ENCODE results near the gene VSNL1.

Gene VSNL1

GRCh38 chr2:17643031-17643615, 102.6 kb downstream of the VSNL1 start:
- in situ Hi-C loops (cut with MboI; ENCODE audit: low sequenced_read_pairs), result no loop called here

- in situ Hi-C loops (cut with MboI; ENCODE audit: low sequenced_read_pairs), result no loop called here
Measured at GRCh38 chr2:17644997-17645720, 104.7 kb downstream of the VSNL1 start.

GRCh38 chr2:17646081-17646554, 105.6 kb downstream of the VSNL1 start:
- in situ Hi-C loops (cut with MboI; ENCODE audit: low sequenced_read_pairs), result no loop called here

GRCh38 chr2:17646838-17647701, 106.6 kb downstream of the VSNL1 start:
- in situ Hi-C loops (cut with MboI; ENCODE audit: low sequenced_read_pairs), result no loop called here

- in situ Hi-C loops (cut with MboI; ENCODE audit: low sequenced_read_pairs), result no loop called here
Measured at GRCh38 chr2:17648581-17648980, 108.1 kb downstream of the VSNL1 start.

GRCh38 chr2:17649026-17649425, 108.5 kb downstream of the VSNL1 start:
- in situ Hi-C loops (cut with MboI; ENCODE audit: low sequenced_read_pairs), result no loop called here

- in situ Hi-C loops (cut with MboI; ENCODE audit: low sequenced_read_pairs), result no loop called here
Measured at GRCh38 chr2:17652681-17653394, 112.3 kb downstream of the VSNL1 start.

GRCh38 chr2:17657759-17658158, 117.3 kb downstream of the VSNL1 start:
- in situ Hi-C loops (cut with MboI; ENCODE audit: low sequenced_read_pairs), result no loop called here

- in situ Hi-C loops (cut with MboI; ENCODE audit: low sequenced_read_pairs), result no loop called here
Measured at GRCh38 chr2:17658251-17658843, 117.9 kb downstream of the VSNL1 start.

GRCh38 chr2:17660219-17660618, 119.7 kb downstream of the VSNL1 start:
- in situ Hi-C loops (cut with MboI; ENCODE audit: low sequenced_read_pairs), result no loop called here

- in situ Hi-C loops (cut with MboI; ENCODE audit: low sequenced_read_pairs), result no loop called here
Measured at GRCh38 chr2:17661460-17661859, 121.0 kb downstream of the VSNL1 start.

GRCh38 chr2:17662723-17663122, 122.2 kb downstream of the VSNL1 start:
- in situ Hi-C loops (cut with MboI; ENCODE audit: low sequenced_read_pairs), result no loop called here

GRCh38 chr2:17664534-17664933, 124.0 kb downstream of the VSNL1 start:
- in situ Hi-C loops (cut with MboI; ENCODE audit: low sequenced_read_pairs), result no loop called here

GRCh38 chr2:17667898-17668297, 127.4 kb downstream of the VSNL1 start:
- in situ Hi-C loops (cut with MboI; ENCODE audit: low sequenced_read_pairs), result no loop called here

GRCh38 chr2:17672583-17673317, 132.3 kb downstream of the VSNL1 start:
- in situ Hi-C loops (cut with MboI; ENCODE audit: low sequenced_read_pairs), result no loop called here

- in situ Hi-C loops (cut with MboI; ENCODE audit: low sequenced_read_pairs), result no loop called here
Measured at GRCh38 chr2:17674817-17675216, 134.3 kb downstream of the VSNL1 start.

- in situ Hi-C loops (cut with MboI; ENCODE audit: low sequenced_read_pairs), result no loop called here
Measured at GRCh38 chr2:17680119-17680518, 139.6 kb downstream of the VSNL1 start.

- in situ Hi-C loops (cut with MboI; ENCODE audit: low sequenced_read_pairs), result no loop called here
Measured at GRCh38 chr2:17682098-17682857, 141.8 kb downstream of the VSNL1 start.

- in situ Hi-C loops (cut with MboI; ENCODE audit: low sequenced_read_pairs), result no loop called here
Measured at GRCh38 chr2:17683981-17684380, 143.5 kb downstream of the VSNL1 start.

Measured in HL-60/S4 treated with phorbol 12-myristate 13-acetate at 8.2 ng/mL for 4 days and 3 days (cell line).